Endothelial cell of umbilical vein (primary cell): ENCODE data around the gene HOXA1. TPM values are rescaled to one million over a fixed set of nuclear protein-coding genes. Genes with fewer than 3 reads are reported as not detected.

ENCODE experiments used
- BruUV-seq: library from RNA; stranded (reverse); fragments of 400-500 nt; replicated peaks from 2 replicates; lab custom pipeline; 2021; lab: Mats Ljungman, UMichigan
- CTCF ChIA-PET: fragments of 300-600, 350-600 bp; sonication (Branson Sonifier 250); formaldehyde crosslinking; loops from one replicate; lab custom pipeline; 2021; ENCODE audit warnings: antibody characterized with exemption, inconsistent platforms; lab: Charles Lee
- POLR2A ChIA-PET: fragments of 300-600, 350-600 bp; sonication (Branson Sonifier 250); formaldehyde crosslinking; loops from one replicate; lab custom pipeline; 2021; ENCODE audit warnings: antibody characterized with exemption, inconsistent platforms; lab: Charles Lee
- DNase-seq: peaks from one replicate; pipeline ENCODE4 v3.0.0-alpha.2; 2011; ENCODE audit warnings: low read depth, low spot score
- FAIRE-seq: peaks from 2 replicates; lab custom pipeline; 2011; peaks lifted over from hg19 to GRCh38; lab: Jason Lieb, UNC
- H2AFZ ChIP-seq: 2 replicates; pipeline ENCODE4 v1.6.0; 2012; ENCODE audit warnings: low read depth, low read length, control low read depth, inconsistent platforms
- H3K27ac ChIP-seq: 2 replicates; pipeline ENCODE4 v1.5.1; 2011; ENCODE audit warnings: low read depth, mild to moderate bottlenecking, control low read depth, low read length, moderate library complexity; ENCODE audit not compliant: insufficient read depth
- H3K27me3 ChIP-seq, 2 experiments: 2 replicates each; pipeline versions ENCODE4 v1.6.0 to v1.6.1; 2011; ENCODE audit warnings: low read length in 2 of 2, mixed read lengths in 1 of 2; ENCODE audit not compliant: control insufficient read depth in 2 of 2, insufficient read depth in 2 of 2
- H3K36me3 ChIP-seq, 2 experiments: 2 replicates in 1 of 2; 3 replicates in 1 of 2; pipeline ENCODE4 v1.5.1; 2011; ENCODE audit warnings: low read length in 2 of 2, mild to moderate bottlenecking in 1 of 2, moderate library complexity in 1 of 2; ENCODE audit not compliant: control insufficient read depth in 2 of 2, insufficient read depth in 2 of 2; ENCODE audit errors: extremely low read depth in 1 of 2
- H3K4me1 ChIP-seq: 3 replicates; pipeline ENCODE4 v1.5.1; 2011; ENCODE audit warnings: mild to moderate bottlenecking, low read length; ENCODE audit not compliant: control insufficient read depth, insufficient read depth; ENCODE audit errors: extremely low read depth
- H3K4me2 ChIP-seq: 2 replicates; pipeline ENCODE4 v1.6.1; 2011; ENCODE audit warnings: low read length, control low read depth, mixed read lengths; ENCODE audit not compliant: insufficient read depth
- H3K4me3 ChIP-seq, 3 experiments: fragments of 200-600 bp in 1 of 3; sonication (generic), shearing (Covaris generic) in 1 of 3; replicated peaks in 1 of 3; 2 replicates each; pipeline ENCODE4 v1.5.1; 2011 to 2016; ENCODE audit warnings: control low read depth in 3 of 3, low read length in 3 of 3, mild to moderate bottlenecking in 2 of 3, inconsistent platforms in 1 of 3, low read depth in 1 of 3, moderate library complexity in 1 of 3; ENCODE audit not compliant: insufficient read depth in 1 of 3
- H3K79me2 ChIP-seq: 2 replicates; pipeline ENCODE4 v1.6.0; 2012; ENCODE audit warnings: low read length, inconsistent platforms; ENCODE audit not compliant: control insufficient read depth, insufficient read depth
- H3K9ac ChIP-seq: replicated peaks from 2 replicates; pipeline ENCODE3; 2011; ENCODE audit warnings: low read length, control low read depth; ENCODE audit not compliant: insufficient read depth; ENCODE audit errors: extremely low read depth
- H3K9me1 ChIP-seq: replicated peaks from 3 replicates; pipeline ENCODE4 v1.6.0; 2011; ENCODE audit warnings: mild to moderate bottlenecking, low read length; ENCODE audit not compliant: control insufficient read depth, insufficient read depth; ENCODE audit errors: extremely low read depth
- H3K9me3 ChIP-seq: replicated peaks from 2 replicates; pipeline ENCODE4 v1.5.1; 2012; ENCODE audit warnings: low read length, inconsistent platforms; ENCODE audit not compliant: control insufficient read depth, insufficient read depth
- H4K20me1 ChIP-seq: replicated peaks from 2 replicates; pipeline ENCODE3; 2011; ENCODE audit warnings: mild to moderate bottlenecking, low read length; ENCODE audit not compliant: control insufficient read depth, insufficient read depth; ENCODE audit errors: extremely low read depth
- CTCF ChIP-seq, 2 donors: IDR thresholded peaks; 1 replicate in 1 of 2; 2 replicates in 1 of 2; pipeline ENCODE4 v1.5.1; 2011; ENCODE audit warnings: low read length in 2 of 2, mild to moderate bottlenecking in 2 of 2, moderate library complexity in 2 of 2, control low read depth in 1 of 2, inconsistent platforms in 1 of 2, low read depth in 1 of 2; ENCODE audit not compliant: insufficient read depth in 1 of 2; ENCODE audit errors: extremely low read depth in 1 of 2
- EZH2 ChIP-seq: IDR thresholded peaks from 2 replicates; pipeline ENCODE4 v1.6.1; 2012; ENCODE audit warnings: borderline replicate concordance, low read depth, mild to moderate bottlenecking, moderate library complexity, low read length, inconsistent platforms; ENCODE audit not compliant: severe bottlenecking
- FOS ChIP-seq: IDR thresholded peaks from 2 replicates; pipeline ENCODE4 v1.6.1; 2011; ENCODE audit warnings: mild to moderate bottlenecking, low read length, moderate library complexity, borderline replicate concordance; ENCODE audit not compliant: insufficient read depth
- GATA2 ChIP-seq: IDR thresholded peaks from 2 replicates; pipeline ENCODE4 v1.7.0; 2011; ENCODE audit warnings: low read depth, mild to moderate bottlenecking, moderate library complexity, mixed read lengths, low read length; ENCODE audit not compliant: insufficient read length, insufficient read depth
- JUN ChIP-seq: IDR thresholded peaks from 2 replicates; pipeline ENCODE4 v1.6.1; 2011; ENCODE audit warnings: borderline replicate concordance, low read depth; ENCODE audit not compliant: insufficient read length, insufficient read depth
- MAX ChIP-seq: IDR thresholded peaks from 2 replicates; pipeline ENCODE4 v1.6.1; 2011; ENCODE audit not compliant: insufficient read depth, insufficient read length
- MYC ChIP-seq: IDR thresholded peaks from one replicate; pipeline ENCODE4 v1.6.1; 2011; ENCODE audit warnings: mild to moderate bottlenecking, low read depth, low read length
- POLR2A ChIP-seq: IDR thresholded peaks from 2 replicates; pipeline ENCODE4 v1.6.1; 2012; ENCODE audit warnings: low read depth, mild to moderate bottlenecking, control low read depth, low read length
- POLR2AphosphoS5 ChIP-seq: IDR thresholded peaks from 2 replicates; pipeline ENCODE4 v1.6.1; 2012; ENCODE audit warnings: low read depth, mild to moderate bottlenecking, control low read depth, low read length, moderate library complexity; ENCODE audit not compliant: insufficient read depth
- dilution Hi-C: fragments of 300-500 bp; cut with MboI; formaldehyde crosslinking; loops from one replicate; pipeline ENCODE4 v1.15.0; 2019; ENCODE audit warnings: low sequenced_read_pairs; ENCODE audit not compliant: extremely low pct_ligation_motif_present
- intact Hi-C: fragments of 100-400 bp; cut with micrococcal nuclease; formaldehyde crosslinking; loops from one replicate; pipeline ENCODE4 v1.10.0; 2022
- polyA plus RNA-seq, 4 experiments: library from polyadenylated mRNA; depleted of rRNA in 3 of 4; stranded (reverse) in 3 of 4; unstranded in 1 of 4; fragments of >200 nt; gene quantifications; 2 replicates each; pipeline versions ENCODE4 v1.2.1 to v1.2.3, GENCODE V29; 2011 to 2012; ENCODE audit warnings: missing spikeins in 1 of 4
- total RNA-seq: library from RNA; stranded (reverse); gene quantifications from 2 replicates; pipeline ENCODE4 v1.2.3, GENCODE V29; 2021

The HOXA1 gene
- total and polyA plus RNA-seq, 2 donors (not counting 3 experiments of a cell fraction or from before 2014, with no cell fraction given), result 1.2 to 2.4 TPM

GRCh38 chr7:27128034-27128433 lies 32.2 kb upstream of the HOXA1 start:
- ChIA-PET CTCF (interaction anchor here (1.0 to 1.9 kb wide), 2 partner anchors 13 to 444 kb away, joined by 4 to 6 read pairs; no protein-coding TSS in a partner anchor), POLR2A (interaction anchor here (0.5 to 1.2 kb wide), 2 partner anchors 9 to 949 kb away, joined by 3 read pairs; no protein-coding TSS in a partner anchor)
- Histone ChIP-seq H3K27me3 (no peaks in the 10 kb centered on the region), H2AFZ (no peak overlapping the region), H3K9me1 (no peaks in the 10 kb centered on the region), H3K4me1 (peaks cover 65% of the 10 kb centered on the region), H4K20me1 (no peaks in the 10 kb centered on the region), H3K4me2 (peak overlapping the region; percentile 18), H3K79me2 (peaks cover 61% of the 10 kb centered on the region), H3K36me3 (peaks cover 0 to 11% of the 10 kb centered on the region in 2 experiments), H3K27ac (no peak overlapping the region), H3K9me3 (no peaks in the 10 kb centered on the region), H3K4me3 (no peak overlapping the region), H3K9ac (no peak overlapping the region)
- dilution Hi-C loops, result no loop called here
- intact Hi-C loops, result no loop called here
- FAIRE-seq (no peak), DNase-seq (no peak)
- no peak for TF ChIP-seq JUN
- TF ChIP-seq POLR2AphosphoS5, result no peak
- no peak for TF ChIP-seq CTCF (IDR thresholded peaks at IDR 0.05; ENCODE audit: extremely low read depth in 1 of 2, insufficient read depth in 1 of 2, low read depth in 1 of 2, low read length in 2 of 2)
- TF ChIP-seq EZH2, result no peak
- no peak for TF ChIP-seq MYC
- TF ChIP-seq POLR2A, result no peak
- TF ChIP-seq MAX, result no peak
- TF ChIP-seq GATA2, result no peak
- TF ChIP-seq FOS, result no peak
- BruUV-seq, result no TSS peak
